Stimulated activated CD4-positive, alpha-beta T cell treated with anti-CD3 and anti-CD28 coated beads, Interleukin-15, amount 100 ng/mL, for 24 hours (primary cell): ENCODE data around the gene CERS2.
A peak's percentile ranks its signal among the peaks of the same experiment; 100 is the strongest.

Experiments
- DNase-seq: peaks from one replicate; pipeline ENCODE4 v3.0.0-alpha.2; 2020

CERS2 gene, protein sequence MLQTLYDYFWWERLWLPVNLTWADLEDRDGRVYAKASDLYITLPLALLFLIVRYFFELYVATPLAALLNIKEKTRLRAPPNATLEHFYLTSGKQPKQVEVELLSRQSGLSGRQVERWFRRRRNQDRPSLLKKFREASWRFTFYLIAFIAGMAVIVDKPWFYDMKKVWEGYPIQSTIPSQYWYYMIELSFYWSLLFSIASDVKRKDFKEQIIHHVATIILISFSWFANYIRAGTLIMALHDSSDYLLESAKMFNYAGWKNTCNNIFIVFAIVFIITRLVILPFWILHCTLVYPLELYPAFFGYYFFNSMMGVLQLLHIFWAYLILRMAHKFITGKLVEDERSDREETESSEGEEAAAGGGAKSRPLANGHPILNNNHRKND

DNA sequence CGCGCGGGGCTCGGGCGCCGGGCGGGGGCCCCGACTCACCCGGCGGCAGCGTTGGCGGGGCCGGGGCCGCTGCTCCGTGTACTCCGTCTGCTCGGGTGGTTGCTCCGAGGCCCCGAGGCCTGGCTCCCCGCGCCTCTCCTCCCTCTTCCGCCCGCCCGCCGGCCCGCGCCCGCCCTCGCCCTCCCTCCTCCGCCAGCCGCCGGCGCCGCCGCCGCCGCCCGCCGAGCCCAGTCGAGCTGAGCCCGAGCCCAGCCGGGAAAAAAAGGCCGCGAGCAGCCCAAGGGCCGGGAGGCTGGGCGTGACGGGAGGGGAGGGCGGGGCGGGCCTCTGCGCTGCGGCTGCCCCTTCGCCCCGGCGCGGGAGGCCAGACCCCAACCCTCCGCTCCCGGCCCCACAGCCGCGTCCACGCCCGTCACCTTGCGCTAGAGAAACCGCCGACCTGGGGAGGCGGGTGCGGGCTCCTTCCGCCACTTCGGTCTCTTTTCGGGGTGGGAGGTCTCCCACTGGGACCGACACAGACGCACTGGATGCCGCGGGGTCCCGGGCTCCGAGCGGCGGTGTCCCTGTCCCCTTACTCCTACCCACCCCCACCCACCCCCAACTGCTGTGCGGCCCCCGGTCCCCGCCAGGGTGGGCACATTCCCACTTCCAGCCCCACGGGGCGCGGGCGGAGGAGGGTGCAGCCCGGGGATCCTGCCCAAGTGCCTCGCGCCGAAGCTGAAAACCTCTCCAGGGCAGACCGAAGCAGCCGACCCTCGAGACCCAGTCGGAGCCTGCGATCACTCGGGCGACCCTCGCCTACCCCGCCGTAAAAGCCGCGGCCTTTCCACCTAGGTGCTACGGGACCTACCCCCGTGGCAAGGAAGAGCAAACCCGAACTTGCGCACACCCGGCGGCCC lies at the start of gene CERS2:
TSS of gene CERS2 (minus strand) at position 256 of the 899 bp plus-strand sequence. CDS start 5,745 bp downstream, outside the sequence.
- peak; percentile 76 for DNase-seq

DNA sequence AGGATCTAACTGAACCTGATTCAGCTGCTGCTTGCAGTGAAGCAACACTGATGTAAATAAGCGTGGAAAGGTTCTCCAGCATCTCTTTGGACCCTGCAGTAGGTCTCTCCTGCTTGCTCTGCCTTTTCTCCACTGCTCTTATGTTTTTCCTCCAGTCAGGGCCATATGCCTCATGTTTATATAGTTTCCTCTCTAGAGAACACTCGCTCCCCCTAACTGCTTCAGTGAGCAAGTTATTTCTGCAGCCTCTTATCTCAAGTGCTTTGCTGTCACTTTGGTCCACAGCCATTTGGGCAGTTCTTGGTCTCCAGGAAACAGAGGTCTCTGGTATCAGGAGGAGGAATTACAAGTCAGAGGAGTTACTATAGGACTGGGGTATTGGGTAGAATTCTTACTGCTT lies 38.9 kb upstream of the CERS2 start:
- DNase-seq: no peak

DNA sequence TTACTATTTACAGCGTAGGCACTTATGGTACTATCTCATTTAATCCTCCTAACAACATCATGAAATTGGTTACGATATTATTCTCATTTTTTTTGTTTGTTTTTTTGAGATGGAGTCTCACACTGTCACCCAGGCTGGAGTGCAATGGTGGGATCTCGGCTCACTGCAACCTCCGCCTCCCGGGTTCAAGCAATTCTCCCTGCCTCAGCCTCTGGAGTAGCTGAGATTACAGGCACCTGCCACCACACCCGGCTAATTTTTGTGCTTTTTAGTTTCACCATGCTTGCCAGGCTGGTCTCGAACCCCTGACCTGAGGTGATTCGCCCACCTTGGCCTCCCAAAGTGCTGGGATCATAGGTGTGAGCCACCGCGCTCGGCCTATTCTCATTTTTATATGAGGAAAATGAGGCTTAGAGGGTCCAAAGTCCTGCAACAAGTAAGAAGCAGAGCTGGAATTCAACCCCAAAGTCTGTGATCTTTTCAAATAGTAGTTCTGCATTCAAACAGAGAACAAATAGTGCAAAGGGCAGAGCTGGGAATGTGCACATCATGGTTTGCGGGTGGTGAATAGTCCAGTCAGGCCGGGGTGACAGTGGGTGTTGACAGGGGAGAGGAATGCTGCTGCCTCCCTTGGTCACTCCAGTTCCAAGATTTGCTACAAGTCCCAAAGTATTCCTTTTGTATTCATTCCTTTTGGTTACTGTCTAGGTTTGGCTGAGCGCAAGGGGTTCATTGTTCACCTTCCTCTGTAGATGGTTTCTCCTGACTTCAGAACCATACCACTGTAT lies 38.2 kb upstream of the CERS2 start:
- no peak for DNase-seq

DNA sequence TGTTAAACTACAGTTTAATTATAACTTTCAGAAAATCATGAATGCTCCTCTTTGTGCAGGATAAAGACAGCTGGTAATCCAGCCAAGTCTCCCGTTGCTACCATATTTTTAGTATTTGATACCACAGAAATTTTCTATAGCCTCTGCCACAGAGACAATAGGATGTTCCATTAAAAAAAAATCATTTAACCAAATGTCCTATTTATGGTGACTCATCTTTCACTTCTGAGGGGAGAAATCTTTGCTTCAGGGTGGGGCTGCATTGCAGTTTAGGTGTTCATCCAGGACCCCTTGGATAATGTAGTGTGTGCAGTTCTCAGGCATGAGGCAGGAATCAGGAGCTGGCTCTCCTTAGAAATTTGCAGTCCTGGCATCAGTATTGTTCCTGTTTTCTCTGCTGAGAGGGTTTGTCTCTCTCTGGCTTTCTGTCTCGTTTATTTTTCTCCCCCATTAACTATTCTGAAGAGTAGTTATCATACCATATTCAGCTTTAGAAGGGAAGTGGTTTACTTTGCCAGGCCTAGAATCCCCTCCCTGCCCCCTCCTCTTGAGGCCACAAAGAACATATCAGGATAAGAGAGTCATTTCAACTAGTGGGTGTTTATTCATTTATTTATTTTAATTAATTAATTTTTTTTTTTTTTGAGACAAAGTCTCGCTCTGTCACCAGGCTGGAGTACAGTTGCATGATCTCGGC lies 36.7 kb upstream of the CERS2 start:
- DNase-seq: no peak

DNA sequence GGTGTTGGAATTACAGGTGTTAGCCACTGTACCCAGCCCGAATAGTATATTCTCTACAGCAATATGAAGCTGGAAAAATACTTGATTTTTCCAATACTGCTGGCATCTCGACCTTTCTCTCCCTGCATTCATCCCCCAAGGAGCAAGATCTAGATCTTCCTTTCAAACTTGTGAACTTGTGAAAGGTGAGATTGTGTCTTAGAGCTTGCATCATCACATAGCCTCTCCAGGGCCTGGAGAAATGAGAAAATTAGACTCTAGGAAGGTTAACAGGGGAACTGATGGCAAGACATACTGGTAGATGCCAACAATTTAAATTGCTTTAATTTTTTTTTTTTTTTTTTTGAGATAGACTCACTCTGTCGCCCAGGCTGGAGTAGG lies 35.7 kb upstream of the CERS2 start:
- DNase-seq: no peak

DNA sequence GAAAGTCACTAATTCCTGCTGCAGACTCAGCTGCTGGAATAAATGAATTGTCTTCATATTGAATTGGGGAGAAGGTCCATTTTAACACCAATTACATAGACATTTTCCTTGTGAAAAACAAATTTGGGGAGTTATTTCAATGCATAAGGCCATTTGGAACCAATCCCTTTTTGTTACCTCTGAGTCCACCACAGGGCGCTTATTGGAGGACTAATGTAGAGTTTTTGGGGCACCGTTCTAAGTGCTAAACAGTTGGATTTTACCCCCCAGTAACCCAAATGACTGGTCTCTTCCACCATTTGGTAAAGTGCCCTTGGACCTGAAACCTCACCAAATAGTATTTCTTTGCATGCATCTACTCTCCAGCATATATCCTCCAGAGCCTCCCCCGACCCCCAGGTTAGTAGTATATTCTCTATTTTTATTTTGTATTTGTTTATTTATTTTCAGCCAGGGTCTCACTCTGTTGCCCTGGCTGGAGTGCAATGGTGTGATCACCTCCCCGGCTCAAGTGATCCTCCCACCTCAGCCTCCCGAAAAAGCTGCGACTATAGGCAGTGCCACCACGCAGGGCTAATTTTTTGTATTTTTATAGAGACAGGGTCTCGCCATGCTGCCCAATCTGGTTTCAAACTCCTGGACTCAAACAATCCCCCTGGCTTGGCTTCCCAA lies 35.2 kb upstream of the CERS2 start:
- DNase-seq: no peak

DNA sequence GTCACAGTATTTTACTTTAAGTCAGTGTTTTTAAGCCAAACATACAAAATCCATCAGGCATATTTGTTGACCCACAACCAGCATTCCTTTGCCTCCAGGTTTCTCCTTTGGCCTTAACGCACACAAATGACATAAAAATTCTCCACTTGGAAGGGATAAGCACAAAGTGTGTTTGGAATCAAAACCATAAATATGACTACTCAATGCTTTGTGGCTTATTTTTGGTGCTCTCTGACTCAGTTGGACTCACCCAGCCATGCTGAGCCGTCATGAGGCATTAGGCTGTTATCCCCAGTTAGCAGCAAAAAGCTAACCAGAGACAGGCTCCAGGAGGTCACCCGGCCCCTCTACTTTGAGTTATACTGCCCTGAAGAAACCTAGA lies 34.6 kb upstream of the CERS2 start:
- peak; percentile 23 for DNase-seq

DNA sequence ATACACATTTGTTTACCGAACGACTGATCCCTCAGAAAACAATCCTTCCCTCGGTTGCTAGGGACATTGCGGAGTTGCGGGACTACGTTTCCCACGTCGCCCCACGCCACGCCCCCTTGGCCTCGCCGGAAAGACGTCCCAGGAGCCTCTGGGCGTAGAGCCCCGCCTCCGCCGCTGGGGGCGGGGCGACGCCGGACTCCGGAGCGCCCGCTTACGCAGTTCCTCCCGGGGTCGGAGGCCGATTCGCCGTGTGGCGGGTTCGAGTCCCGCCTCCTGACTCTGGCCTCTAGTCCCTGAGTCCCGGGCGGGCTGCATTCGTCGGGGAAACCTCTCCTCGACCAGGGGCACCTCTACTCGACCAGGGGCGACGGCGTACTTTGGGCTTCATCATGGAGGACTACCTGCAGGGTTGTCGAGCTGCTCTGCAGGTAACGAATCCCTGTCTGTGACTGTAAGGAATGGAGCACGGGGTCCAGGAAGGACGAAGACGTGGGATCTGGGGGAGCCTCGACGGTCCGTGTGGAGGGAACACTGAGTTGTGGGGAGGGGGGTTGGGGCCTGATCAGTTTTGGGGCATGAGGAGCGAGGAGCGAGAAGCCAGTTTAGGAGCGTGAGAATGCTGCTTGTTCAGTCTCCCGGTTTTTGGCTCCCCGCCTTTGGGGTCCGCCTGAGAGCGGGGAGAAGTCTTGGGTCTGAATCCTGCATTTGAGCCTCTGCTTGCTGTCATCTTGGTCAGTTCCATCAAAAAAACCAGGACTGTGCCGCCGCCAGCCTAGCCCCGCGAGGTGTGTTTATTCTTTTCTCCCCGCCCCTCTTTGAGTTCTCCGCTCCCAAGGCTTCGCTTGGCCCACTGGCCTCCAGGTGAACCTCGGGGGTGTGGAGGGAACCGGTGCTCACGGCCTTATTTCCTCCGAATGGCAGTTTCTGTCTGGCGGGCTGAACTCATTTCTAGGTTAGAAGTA lies 33.9 kb upstream of the CERS2 start, which contains the start of gene PRUNE1:
TSS of gene PRUNE1 (plus strand) at position 206 of the 962 bp plus-strand sequence. CDS start at position 390, 184 bp downstream.
- DNase-seq: peak; percentile 98

DNA sequence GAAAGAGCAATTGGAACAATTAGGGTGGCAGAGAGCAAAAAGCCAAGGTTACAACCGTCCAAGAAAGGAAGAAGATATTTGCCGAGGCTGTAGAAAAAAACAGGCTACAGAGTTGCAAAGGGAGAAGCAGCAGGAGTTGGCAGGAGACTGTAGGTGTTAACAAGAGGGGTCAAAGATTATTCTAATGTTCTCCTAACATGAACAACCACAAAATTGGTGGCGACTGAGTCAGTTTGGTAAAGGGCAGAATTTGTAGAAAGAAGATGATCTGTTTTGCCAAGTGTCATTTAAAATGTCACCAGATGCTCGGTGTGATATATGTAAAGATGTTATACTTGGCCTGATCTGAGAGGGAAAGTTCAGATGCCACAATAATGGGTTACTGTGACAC lies 33.2 kb upstream of the CERS2 start:
- no peak for DNase-seq

DNA sequence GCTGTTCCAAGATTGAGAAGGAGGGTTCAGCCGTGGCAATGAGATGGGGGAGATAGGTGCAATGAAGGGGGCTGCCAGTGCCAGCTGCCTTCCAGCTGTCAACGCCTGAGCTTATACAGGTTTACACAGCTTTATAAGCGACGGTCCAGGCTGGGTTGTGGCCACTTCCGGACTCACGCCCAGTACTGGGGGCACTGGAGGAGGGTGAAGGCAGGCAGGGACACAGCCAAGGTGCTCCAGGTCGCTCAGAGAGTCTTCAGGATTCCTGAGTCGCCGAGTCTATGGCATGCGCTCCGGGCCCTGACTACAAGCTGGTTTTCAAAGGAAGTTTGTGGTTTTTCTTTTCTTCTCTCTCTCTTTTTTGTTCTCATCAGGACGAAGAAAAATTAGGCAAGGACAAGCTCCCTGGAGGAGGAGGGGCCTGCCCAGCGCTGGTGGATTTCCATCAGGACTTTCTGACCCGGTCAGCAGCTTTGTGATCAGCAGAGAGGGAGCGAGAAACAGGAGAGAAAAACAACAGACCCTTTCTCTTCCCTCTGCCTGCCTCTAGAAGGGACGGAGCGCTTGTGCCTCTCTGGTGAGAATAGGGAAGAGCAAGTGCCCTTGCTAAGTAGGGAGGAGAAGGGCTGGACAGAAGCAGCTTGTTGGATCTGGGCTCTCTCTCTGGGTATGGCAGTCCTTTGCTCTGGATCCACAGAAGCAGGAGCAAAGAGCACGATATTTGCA lies 31.9 kb upstream of the CERS2 start, which contains the start of gene MINDY1:
TSS of gene MINDY1 (minus strand) at position 576 of the 726 bp plus-strand sequence. CDS start 4,285 bp downstream, outside the sequence.
- DNase-seq: peak; percentile 59

DNA sequence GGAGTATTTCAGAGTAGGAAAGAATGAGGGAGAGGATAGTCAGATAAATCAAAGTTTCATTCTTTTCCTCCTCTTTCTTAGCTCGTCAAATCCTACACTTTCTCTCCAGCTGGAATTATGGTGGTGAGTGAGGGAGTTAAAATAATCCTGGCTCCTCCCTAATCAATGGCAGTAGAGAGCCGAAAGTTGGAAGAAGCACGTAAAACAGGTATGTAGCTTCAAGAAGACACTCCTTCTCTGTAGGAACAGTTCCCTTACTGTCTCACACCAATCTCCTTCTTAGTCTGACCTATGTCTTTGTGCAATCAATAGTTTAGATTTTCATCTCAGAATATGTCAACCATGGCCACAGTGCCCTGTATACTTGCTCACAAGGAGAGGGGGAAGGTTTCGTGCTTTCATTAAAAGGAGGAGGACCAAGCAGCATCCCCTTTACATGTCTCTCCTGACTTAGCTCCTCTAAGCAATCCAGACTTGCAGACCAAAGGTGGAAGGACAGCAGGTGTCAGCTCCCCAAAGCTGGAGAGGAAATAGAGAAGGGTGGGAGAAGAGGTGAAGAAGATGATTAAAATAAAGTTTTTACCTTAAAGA lies 31.2 kb upstream of the CERS2 start:
- DNase-seq: no peak

DNA sequence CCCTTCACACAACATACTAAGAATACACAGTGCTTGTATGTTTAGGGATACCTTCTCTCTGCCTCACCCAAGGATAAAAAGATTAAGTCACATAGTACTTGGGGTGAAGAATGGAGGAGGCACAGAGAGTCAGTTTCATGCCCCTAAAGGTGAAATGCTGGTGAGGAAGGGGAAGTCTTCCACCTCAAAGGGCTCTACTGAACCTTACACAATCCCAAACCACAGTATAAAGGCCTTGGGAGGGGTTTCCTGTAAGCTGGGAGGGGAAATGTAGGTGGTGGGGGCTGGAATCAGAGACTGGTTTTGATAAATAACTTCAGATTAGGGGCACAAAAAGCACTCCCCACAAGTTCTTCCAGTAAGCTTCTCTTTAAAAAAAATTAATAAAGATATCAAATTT lies 28.5 kb upstream of the CERS2 start:
- no peak for DNase-seq

DNA sequence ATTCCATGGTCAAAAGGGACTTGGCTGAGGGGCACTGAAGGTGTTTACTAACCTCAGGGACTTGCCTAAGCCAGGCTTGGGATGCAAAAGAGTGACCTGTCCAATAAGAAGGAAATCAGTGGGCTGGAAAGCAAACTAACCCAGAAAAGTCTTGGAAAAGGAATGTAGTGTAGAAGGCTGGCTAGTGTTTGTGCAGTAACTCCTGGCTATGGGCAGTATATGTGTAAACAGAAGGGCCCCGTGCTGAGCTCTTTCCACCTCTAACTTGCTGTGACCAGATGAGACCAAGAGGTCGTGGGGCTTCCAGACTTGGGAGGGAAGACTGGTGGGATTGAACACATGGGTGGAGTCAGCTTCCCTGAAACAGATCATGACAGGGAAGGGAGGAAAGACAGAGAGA lies 28.0 kb upstream of the CERS2 start:
- no peak for DNase-seq

DNA sequence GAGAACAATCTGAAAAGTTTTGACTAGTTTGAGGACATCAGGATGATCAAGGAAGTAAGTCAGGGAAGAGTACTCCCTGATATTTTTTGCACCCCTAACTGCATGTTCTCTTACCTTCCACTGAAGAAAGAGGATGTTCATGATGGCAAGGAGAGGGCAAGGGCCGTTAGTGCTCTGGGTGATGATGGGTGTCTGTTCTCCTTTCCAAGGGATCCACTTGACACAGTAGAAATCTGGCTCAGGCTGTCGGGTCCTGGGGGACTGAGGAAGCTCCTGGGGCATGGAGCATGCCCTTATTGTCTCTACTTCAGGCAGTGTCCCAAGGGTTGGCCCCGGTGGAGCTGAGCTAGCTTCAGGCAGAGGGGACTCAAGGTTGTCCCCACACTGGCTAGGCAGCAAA lies 27.4 kb upstream of the CERS2 start:
- DNase-seq: no peak

DNA sequence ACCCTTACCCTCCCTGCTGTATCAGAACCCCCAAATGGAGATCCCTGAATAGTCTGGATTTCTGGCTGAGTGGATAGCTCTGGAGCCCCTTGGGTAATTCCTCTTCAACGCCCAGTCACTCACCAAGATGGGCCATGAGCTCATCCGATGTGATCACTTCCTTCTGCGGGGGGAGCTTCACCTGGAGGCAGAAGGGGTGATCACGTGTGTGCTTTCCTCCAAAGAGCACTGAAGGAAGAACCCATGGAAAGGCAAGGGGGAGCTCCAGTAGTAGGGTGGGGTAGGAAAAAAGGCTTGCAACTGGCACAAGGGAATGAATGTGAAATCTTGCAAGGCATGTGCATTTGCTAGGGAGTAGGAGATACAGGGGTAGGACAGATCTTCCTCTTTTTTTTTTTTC lies 27.0 kb upstream of the CERS2 start:
- no peak for DNase-seq

DNA sequence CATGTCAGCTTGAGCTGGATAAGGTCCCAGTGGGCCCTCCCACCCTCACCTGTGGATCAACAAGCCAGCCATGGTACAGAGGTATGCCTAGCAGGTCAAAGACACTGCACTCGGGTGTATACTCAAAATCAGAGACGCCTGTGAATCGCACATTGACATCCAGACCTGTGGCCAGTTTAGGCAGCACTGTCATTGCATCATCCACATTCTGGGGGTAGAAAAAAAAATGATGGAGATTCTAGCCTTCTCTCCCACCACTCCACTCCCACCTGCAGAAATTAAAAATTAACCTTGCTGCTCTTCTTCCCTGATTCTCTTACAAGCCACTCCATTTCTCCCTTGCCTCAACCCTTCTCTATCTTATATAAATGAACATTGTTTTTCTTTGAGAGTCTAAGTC lies 25.8 kb upstream of the CERS2 start:
- DNase-seq: no peak

DNA sequence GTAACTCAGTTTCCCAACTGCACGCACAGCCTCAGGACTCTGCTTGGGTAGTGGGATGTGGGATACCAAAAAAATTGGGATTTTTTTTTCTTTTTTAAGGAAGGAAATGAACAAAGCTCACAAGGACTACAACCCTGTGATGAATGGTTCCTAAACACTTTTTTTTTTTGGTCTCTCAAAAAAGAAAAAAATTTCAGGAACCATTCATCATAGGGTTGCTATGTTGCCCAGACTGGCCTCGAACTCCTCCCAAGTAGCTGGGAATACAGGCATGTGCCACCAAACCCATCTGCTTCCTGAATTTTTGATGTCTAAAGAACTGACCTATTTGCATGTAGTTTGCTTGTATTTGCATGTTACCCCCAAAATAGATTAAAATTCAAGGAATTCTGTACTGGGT lies 25.3 kb upstream of the CERS2 start:
- DNase-seq: no peak

DNA sequence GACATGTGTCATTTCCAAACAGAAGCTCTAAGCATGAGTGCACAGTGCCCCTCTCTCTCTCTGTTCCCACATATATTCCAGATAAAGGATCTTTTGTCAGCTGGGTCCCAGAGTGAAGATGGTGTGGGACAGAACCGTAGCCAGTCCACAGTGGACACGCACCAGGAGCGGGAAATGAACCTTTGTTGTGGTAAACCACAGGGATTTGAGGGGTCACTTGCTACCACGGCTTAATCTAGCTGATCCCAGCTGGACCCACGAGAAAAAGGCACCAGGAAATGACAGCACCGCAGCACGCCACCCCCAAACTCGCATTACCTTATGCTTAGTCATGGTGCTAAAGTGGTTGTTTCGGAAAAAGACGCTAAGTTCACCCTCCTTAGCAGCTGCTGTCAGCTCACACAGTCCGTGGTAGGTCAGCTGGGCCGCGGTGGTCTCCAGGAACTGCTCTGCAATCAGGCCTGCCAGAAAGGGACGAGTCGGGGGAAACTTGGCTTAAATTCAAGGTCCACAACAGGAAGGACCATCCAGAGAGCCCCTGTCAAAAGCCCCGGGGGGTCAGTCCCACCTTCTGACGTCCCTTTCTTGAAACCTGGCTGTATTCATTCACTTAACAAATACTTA lies 24.5 kb upstream of the CERS2 start:
- DNase-seq: peak; percentile 47

DNA sequence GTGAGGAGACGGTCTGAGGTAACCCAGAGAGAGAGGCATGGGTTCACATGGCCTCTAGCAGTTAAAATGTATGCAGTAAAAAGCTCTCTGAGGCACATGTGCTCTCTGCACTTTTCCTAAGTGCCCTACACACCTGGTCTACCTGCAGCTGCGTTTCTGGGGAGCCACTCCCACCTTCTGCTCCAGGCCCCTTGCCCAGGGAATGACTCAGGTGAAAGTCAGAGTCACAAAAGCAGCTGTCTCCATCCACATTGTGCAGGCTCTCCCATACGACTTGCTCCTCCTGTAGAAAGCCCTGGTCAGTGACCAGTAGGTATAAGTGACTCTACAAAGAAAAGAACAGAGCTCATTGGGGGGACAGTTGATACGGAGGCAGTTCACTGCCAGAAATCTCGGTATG lies 23.3 kb upstream of the CERS2 start:
- DNase-seq: no peak
